K562 (cell line): ENCODE measurements around the gene C19orf67. TPM values are rescaled to one million over a fixed set of nuclear protein-coding genes. Genes with fewer than 3 reads are reported as not detected.

ENCODE experiments used
- BCOR ChIP-seq: fragments of 450-650 bp; IDR thresholded peaks from 2 replicates; pipeline ENCODE4 v1.6.1; 2016
- BHLHE40 ChIP-seq: IDR thresholded peaks from 2 replicates; pipeline ENCODE4 v1.6.1; 2011; ENCODE audit warnings: low read length, improper control_type of control experiment
- HMGN3 ChIP-seq: IDR thresholded peaks from 2 replicates; pipeline ENCODE4 v1.6.1; 2011; ENCODE audit warnings: borderline replicate concordance, low read depth, mild to moderate bottlenecking, mixed read lengths, low read length; ENCODE audit not compliant: insufficient read length; ENCODE audit errors: extremely low read depth
- KHSRP ChIP-seq: fragments of 450-650 bp; IDR thresholded peaks from 2 replicates; pipeline ENCODE4 v1.6.1; 2017
- MTF1 ChIP-seq: fragments of 250-450 bp; sonication (Bioruptor Pico); IDR thresholded peaks from 2 replicates; pipeline ENCODE4 v1.9.0; 2021; ENCODE audit warnings: moderate library complexity, mild to moderate bottlenecking, inconsistent platforms, borderline replicate concordance
- SMAD4 ChIP-seq: fragments of 250-450 bp; sonication (Bioruptor Pico); conservative IDR thresholded peaks from 2 replicates; pipeline ENCODE4 v1.8.0; 2021; ENCODE audit warnings: inconsistent platforms, mild to moderate bottlenecking, moderate library complexity
- YY1 ChIP-seq, 3 experiments: IDR thresholded peaks; 2 replicates each; pipeline ENCODE4 v1.6.1; 2011; ENCODE audit warnings: low read length in 2 of 3, mild to moderate bottlenecking in 2 of 3, moderate library complexity in 2 of 3, borderline replicate concordance in 1 of 3, control low read depth in 1 of 3, low read depth in 1 of 3; ENCODE audit not compliant: insufficient read depth in 3 of 3, insufficient replicate concordance in 2 of 3, control insufficient read depth in 1 of 3, insufficient read length in 1 of 3; ENCODE audit errors: extremely low read depth in 1 of 3
- ZBTB7A ChIP-seq: IDR thresholded peaks from 2 replicates; pipeline ENCODE4 v1.6.1; 2011; ENCODE audit warnings: low read depth, mild to moderate bottlenecking, low read length, moderate library complexity, borderline replicate concordance; ENCODE audit not compliant: control insufficient read depth
- ZNF197 ChIP-seq: fragments of 200-800 bp; sonication (Bioruptor generic); IDR thresholded peaks from 2 replicates; pipeline ENCODE4 v1.6.1; 2016; ENCODE audit warnings: low read depth, missing genetic modification characterization, missing compliant biosample characterization
- ZNF232 ChIP-seq: sonication (generic); formaldehyde crosslinking; IDR thresholded peaks from 2 replicates; pipeline ENCODE4 v1.8.0; 2022; ENCODE audit warnings: mild to moderate bottlenecking, missing genetic modification reagents
- polyA plus RNA-seq, 8 experiments: library from polyadenylated mRNA; depleted of rRNA in 4 of 8; stranded (reverse) in 5 of 8; unstranded in 3 of 8; fragments of >200 nt; fragmentation: Nextera tagmentation in 2 of 8; fragmentation: Illumina TruSeq in 1 of 8; extraction: Ambion mirVana in 2 of 8; extraction: Trizol in 1 of 8; gene quantifications; 2 replicates each; pipeline versions ENCODE4 v1.2.1 to v1.2.3, GENCODE V29; 2011 to 2014; ENCODE audit warnings: inconsistent platforms in 1 of 8, missing spikeins in 1 of 8
- total RNA-seq, 7 experiments: library from RNA; depleted of rRNA in 6 of 7; stranded (reverse); fragments of >200 nt in 6 of 7; fragmentation: Illumina TruSeq in 2 of 7; extraction: Trizol in 2 of 7; gene quantifications; 2 replicates each; pipeline versions ENCODE4 v1.2.1 to v1.2.3, GENCODE V29; 2011 to 2021; ENCODE audit warnings: low replicate concordance in 1 of 7
- TF ChIP-seq, protein P1 (sequence below), 2 experiments: fragments of 450-650 bp; IDR thresholded peaks; 2 replicates each; pipeline ENCODE4 v1.6.1; 2016
- TF ChIP-seq, protein P2 (sequence below), 2 experiments: fragments of 200-800 bp in 1 of 2; sonication (Bioruptor generic) in 1 of 2; sonication (generic) in 1 of 2; formaldehyde crosslinking in 1 of 2; IDR thresholded peaks in 1 of 2; conservative IDR thresholded peaks in 1 of 2; 2 replicates each; pipeline versions ENCODE4 v1.5.0 to v1.6.1; 2016 to 2020; ENCODE audit warnings: missing compliant biosample characterization in 1 of 2, missing genetic modification characterization in 1 of 2, missing genetic modification reagents in 1 of 2
- TF ChIP-seq, protein P3 (sequence below), 3 experiments: fragments of 200-800 bp in 1 of 3; fragments of 250-450 bp in 1 of 3; fragments of 450-650 bp in 1 of 3; sonication (Bioruptor Pico) in 1 of 3; sonication (Bioruptor generic) in 1 of 3; formaldehyde crosslinking in 1 of 3; IDR thresholded peaks; 2 replicates each; pipeline versions ENCODE4 v1.6.1 to v1.8.0; 2016 to 2022; ENCODE audit warnings: mild to moderate bottlenecking in 2 of 3, missing genetic modification characterization in 2 of 3, missing compliant biosample characterization in 1 of 3, moderate library complexity in 1 of 3

C19orf67 gene
- total and polyA plus RNA-seq, 9 of the 15 experiments (the other 6 are each of a cell fraction or from before 2014, with no cell fraction given) = 0.29 to 1.8 (median 0.51) TPM; not detected in 3

DNA sequence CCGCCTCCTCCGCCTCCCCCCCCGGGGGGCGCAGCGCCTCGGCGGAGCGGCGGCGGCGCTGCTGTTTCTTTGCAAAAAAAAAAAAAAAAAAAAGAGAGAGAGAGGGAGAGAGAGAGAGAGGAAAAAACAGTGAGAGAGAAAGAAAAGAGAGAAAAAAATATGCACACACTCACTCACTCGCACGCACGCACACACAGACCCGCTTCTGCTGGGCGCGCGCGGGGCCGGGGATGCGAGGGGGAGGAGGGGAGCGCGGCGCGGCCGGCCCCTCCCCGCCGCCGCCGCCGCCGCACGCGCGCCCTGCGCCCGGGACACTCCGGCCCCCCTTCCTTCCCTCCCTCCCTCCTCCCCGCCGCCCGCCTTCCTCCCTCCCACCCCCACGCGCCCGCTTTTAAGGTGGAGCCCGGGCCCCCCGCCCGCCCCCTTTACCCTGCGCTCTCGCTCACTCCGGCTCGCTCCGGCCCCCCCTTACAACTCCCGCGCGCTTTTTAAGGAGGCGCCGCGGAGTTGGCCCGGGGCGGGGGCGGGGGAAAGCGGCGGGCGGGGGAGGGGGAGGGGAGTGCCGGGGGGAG is 5.0 kb upstream of the C19orf67 start, which contains the start of gene SAMD1 (continued):
- TF ChIP-seq, protein P1, sequence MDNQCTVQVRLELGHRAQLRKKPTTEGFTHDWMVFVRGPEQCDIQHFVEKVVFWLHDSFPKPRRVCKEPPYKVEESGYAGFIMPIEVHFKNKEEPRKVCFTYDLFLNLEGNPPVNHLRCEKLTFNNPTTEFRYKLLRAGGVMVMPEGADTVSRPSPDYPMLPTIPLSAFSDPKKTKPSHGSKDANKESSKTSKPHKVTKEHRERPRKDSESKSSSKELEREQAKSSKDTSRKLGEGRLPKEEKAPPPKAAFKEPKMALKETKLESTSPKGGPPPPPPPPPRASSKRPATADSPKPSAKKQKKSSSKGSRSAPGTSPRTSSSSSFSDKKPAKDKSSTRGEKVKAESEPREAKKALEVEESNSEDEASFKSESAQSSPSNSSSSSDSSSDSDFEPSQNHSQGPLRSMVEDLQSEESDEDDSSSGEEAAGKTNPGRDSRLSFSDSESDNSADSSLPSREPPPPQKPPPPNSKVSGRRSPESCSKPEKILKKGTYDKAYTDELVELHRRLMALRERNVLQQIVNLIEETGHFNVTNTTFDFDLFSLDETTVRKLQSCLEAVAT (IDR thresholded peaks at IDR 0.05) = no peak
- no peak for TF ChIP-seq ZNF232
- TF ChIP-seq, protein P2, sequence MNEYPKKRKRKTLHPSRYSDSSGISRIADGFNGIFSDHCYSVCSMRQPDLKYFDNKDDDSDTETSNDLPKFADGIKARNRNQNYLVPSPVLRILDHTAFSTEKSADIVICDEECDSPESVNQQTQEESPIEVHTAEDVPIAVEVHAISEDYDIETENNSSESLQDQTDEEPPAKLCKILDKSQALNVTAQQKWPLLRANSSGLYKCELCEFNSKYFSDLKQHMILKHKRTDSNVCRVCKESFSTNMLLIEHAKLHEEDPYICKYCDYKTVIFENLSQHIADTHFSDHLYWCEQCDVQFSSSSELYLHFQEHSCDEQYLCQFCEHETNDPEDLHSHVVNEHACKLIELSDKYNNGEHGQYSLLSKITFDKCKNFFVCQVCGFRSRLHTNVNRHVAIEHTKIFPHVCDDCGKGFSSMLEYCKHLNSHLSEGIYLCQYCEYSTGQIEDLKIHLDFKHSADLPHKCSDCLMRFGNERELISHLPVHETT (CRISPR knock-in tag; conservative IDR thresholded peaks at IDR 0.05 in 1 of 2, IDR thresholded peaks at IDR 0.05 in 1 of 2) = peak in 1 of 2 experiments; percentile 96; a peak in 2 of 4 replicates
- TF ChIP-seq, protein P3, sequence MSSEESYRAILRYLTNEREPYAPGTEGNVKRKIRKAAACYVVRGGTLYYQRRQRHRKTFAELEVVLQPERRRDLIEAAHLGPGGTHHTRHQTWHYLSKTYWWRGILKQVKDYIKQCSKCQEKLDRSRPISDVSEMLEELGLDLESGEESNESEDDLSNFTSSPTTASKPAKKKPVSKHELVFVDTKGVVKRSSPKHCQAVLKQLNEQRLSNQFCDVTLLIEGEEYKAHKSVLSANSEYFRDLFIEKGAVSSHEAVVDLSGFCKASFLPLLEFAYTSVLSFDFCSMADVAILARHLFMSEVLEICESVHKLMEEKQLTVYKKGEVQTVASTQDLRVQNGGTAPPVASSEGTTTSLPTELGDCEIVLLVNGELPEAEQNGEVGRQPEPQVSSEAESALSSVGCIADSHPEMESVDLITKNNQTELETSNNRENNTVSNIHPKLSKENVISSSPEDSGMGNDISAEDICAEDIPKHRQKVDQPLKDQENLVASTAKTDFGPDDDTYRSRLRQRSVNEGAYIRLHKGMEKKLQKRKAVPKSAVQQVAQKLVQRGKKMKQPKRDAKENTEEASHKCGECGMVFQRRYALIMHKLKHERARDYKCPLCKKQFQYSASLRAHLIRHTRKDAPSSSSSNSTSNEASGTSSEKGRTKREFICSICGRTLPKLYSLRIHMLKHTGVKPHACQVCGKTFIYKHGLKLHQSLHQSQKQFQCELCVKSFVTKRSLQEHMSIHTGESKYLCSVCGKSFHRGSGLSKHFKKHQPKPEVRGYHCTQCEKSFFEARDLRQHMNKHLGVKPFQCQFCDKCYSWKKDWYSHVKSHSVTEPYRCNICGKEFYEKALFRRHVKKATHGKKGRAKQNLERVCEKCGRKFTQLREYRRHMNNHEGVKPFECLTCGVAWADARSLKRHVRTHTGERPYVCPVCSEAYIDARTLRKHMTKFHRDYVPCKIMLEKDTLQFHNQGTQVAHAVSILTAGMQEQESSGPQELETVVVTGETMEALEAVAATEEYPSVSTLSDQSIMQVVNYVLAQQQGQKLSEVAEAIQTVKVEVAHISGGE (CRISPR knock-in tag; IDR thresholded peaks at IDR 0.05) = peak in 1 of 3 experiments; percentile 63; a peak in 2 of 6 replicates
- peak; percentile 62 for TF ChIP-seq HMGN3
- peak; percentile 45; the same call in 1 of the 2 replicates for TF ChIP-seq BHLHE40
- peak; percentile 13; the same call in 1 of the 2 replicates for TF ChIP-seq ZBTB7A
- TF ChIP-seq BCOR = 0 out of 2 replicates have a peak, but pooled peaks have one; percentile 36
- TF ChIP-seq SMAD4 = peak; percentile 44
- TF ChIP-seq ZNF197 = 0 out of 2 replicates have a peak, but pooled peaks have one; percentile 12
- TF ChIP-seq YY1 (IDR thresholded peaks at IDR 0.05; ENCODE audit: borderline replicate concordance in 1 of 3, control insufficient read depth in 1 of 3, extremely low read depth in 1 of 3, insufficient read depth in 3 of 3, insufficient read length in 1 of 3, insufficient replicate concordance in 2 of 3, low read depth in 1 of 3, low read length in 2 of 3) = peak in 1 of 3 experiments; percentile 4
- no peak for TF ChIP-seq MTF1 (CRISPR knock-in tag)
- TF ChIP-seq KHSRP = no peak
- TF ChIP-seq, all 486 proteins: peak for 20
